K562 (cell line): ENCODE measurements around the gene CS. TPM values are rescaled to one million over a fixed set of nuclear protein-coding genes. Genes with fewer than 3 reads are reported as not detected.

Source experiments
- ATF7 ChIP-seq: fragments of 450-650 bp; IDR thresholded peaks from 2 replicates; pipeline ENCODE4 v1.7.1; 2014; ENCODE audit warnings: mild to moderate bottlenecking, moderate library complexity
- BACH1 ChIP-seq: fragments of 200-800 bp; sonication (Bioruptor generic); IDR thresholded peaks from 2 replicates; pipeline ENCODE4 v1.6.1; 2016; ENCODE audit warnings: missing genetic modification characterization, missing compliant biosample characterization
- CEBPG ChIP-seq, 3 experiments: fragments of 200-800 bp in 1 of 3; sonication (Bioruptor generic) in 1 of 3; sonication (generic) in 1 of 3; formaldehyde crosslinking in 1 of 3; IDR thresholded peaks in 2 of 3; conservative IDR thresholded peaks in 1 of 3; 2 replicates each; pipeline versions ENCODE4 v1.6.1 to v1.8.0; 2016 to 2022; ENCODE audit warnings: missing compliant biosample characterization in 2 of 3, missing genetic modification characterization in 2 of 3, mild to moderate bottlenecking in 1 of 3, missing genetic modification reagents in 1 of 3
- DNMT1 ChIP-seq: fragments of 450-650 bp; IDR thresholded peaks from 2 replicates; pipeline ENCODE4 v1.6.1; 2016; ENCODE audit warnings: antibody characterized with exemption, mild to moderate bottlenecking
- EGR1 ChIP-seq: fragments of 450-650 bp; conservative IDR thresholded peaks from 2 replicates; pipeline ENCODE4 v1.6.1; 2017; ENCODE audit warnings: mild to moderate bottlenecking
- FOXJ2 ChIP-seq: fragments of 200-800 bp; sonication (Bioruptor generic); IDR thresholded peaks from 2 replicates; pipeline ENCODE4 v1.6.1; 2016; ENCODE audit warnings: missing genetic modification characterization, missing compliant biosample characterization
- FOXK1 ChIP-seq: sonication (generic); formaldehyde crosslinking; IDR thresholded peaks from 2 replicates; pipeline ENCODE4 v1.8.0; 2022; ENCODE audit warnings: missing genetic modification reagents, mild to moderate bottlenecking, borderline replicate concordance
- KAT2B ChIP-seq: IDR thresholded peaks from one replicate; pipeline ENCODE4 v1.6.1; 2012; ENCODE audit warnings: low read depth, mild to moderate bottlenecking, control low read depth, inconsistent platforms, low read length, moderate library complexity
- KLF10 ChIP-seq: fragments of 250-450 bp; sonication (Bioruptor Pico); IDR thresholded peaks from 2 replicates; pipeline ENCODE4 v1.6.1; 2021; ENCODE audit warnings: matching md5 sums
- LARP7 ChIP-seq: fragments of 450-650 bp; IDR thresholded peaks from 2 replicates; pipeline ENCODE4 v1.6.1; 2016
- LEF1 ChIP-seq: fragments of 450-650 bp; IDR thresholded peaks from 2 replicates; pipeline ENCODE4 v1.6.1; 2016; ENCODE audit warnings: mild to moderate bottlenecking
- MBD2 ChIP-seq: sonication (generic); IDR thresholded peaks from 2 replicates; pipeline ENCODE4 v1.6.1; 2016; ENCODE audit warnings: low read depth, borderline replicate concordance
- MCM2 ChIP-seq: fragments of 450-650 bp; IDR thresholded peaks from 2 replicates; pipeline ENCODE4 v1.6.1; 2017; ENCODE audit warnings: low read depth, mild to moderate bottlenecking
- NR2C2 ChIP-seq, 2 experiments: fragments of 200-800 bp in 1 of 2; sonication (Bioruptor generic) in 1 of 2; sonication (generic) in 1 of 2; formaldehyde crosslinking in 1 of 2; IDR thresholded peaks; 2 replicates each; pipeline versions ENCODE4 v1.6.1 to v1.8.0; 2016 to 2022; ENCODE audit warnings: mild to moderate bottlenecking in 1 of 2, missing compliant biosample characterization in 1 of 2, missing genetic modification characterization in 1 of 2, missing genetic modification reagents in 1 of 2
- POLR2A ChIP-seq: fragments of 450-650 bp; conservative IDR thresholded peaks from 2 replicates; pipeline ENCODE4 v1.6.1; 2016
- SMARCB1 ChIP-seq: IDR thresholded peaks from 2 replicates; pipeline ENCODE4 v1.6.1; 2011; ENCODE audit warnings: improper control_type of control experiment, low read depth; ENCODE audit not compliant: insufficient read length
- SMARCE1 ChIP-seq: fragments of 450-650 bp; IDR thresholded peaks from 2 replicates; pipeline ENCODE4 v1.7.1; 2016; ENCODE audit warnings: mild to moderate bottlenecking
- XRCC3 ChIP-seq: fragments of 450-650 bp; IDR thresholded peaks from 2 replicates; pipeline ENCODE4 v1.6.1; 2017; ENCODE audit warnings: mild to moderate bottlenecking, moderate library complexity
- ZNF165 ChIP-seq: fragments of 250-450 bp; sonication (Bioruptor Pico); IDR thresholded peaks from 2 replicates; pipeline ENCODE4 v1.4.0; 2020; ENCODE audit warnings: borderline replicate concordance
- ZNF785 ChIP-seq: fragments of 250-450 bp; sonication (Bioruptor Pico); IDR thresholded peaks from 2 replicates; pipeline ENCODE4 v1.4.0; 2020; ENCODE audit warnings: mild to moderate bottlenecking
- polyA plus RNA-seq, 8 experiments: library from polyadenylated mRNA; depleted of rRNA in 4 of 8; stranded (reverse) in 5 of 8; unstranded in 3 of 8; fragments of >200 nt; fragmentation: Nextera tagmentation in 2 of 8; fragmentation: Illumina TruSeq in 1 of 8; extraction: Ambion mirVana in 2 of 8; extraction: Trizol in 1 of 8; gene quantifications; 2 replicates each; pipeline versions ENCODE4 v1.2.1 to v1.2.3, GENCODE V29; 2011 to 2014; ENCODE audit warnings: inconsistent platforms in 1 of 8, missing spikeins in 1 of 8
- total RNA-seq, 7 experiments: library from RNA; depleted of rRNA in 6 of 7; stranded (reverse); fragments of >200 nt in 6 of 7; fragmentation: Illumina TruSeq in 2 of 7; extraction: Trizol in 2 of 7; gene quantifications; 2 replicates each; pipeline versions ENCODE4 v1.2.1 to v1.2.3, GENCODE V29; 2011 to 2021; ENCODE audit warnings: low replicate concordance in 1 of 7
- TF ChIP-seq, protein P1 (sequence below): fragments of 450-650 bp; formaldehyde crosslinking; IDR thresholded peaks from 2 replicates; pipeline ENCODE4 v1.4.0; 2020; ENCODE audit warnings: mild to moderate bottlenecking, moderate library complexity
- TF ChIP-seq, protein P2 (sequence below), 3 experiments: fragments of 200-800 bp in 1 of 3; sonication (Bioruptor generic) in 1 of 3; sonication (generic) in 1 of 3; formaldehyde crosslinking in 1 of 3; IDR thresholded peaks; 2 replicates each; pipeline versions ENCODE4 v1.6.1 to v1.8.0; 2016 to 2022; ENCODE audit warnings: mild to moderate bottlenecking in 2 of 3, missing compliant biosample characterization in 2 of 3, missing genetic modification characterization in 2 of 3, missing genetic modification reagents in 1 of 3
- TF ChIP-seq, protein P3 (sequence below): sonication (generic); formaldehyde crosslinking; IDR thresholded peaks from 2 replicates; pipeline ENCODE4 v1.8.0; 2022; ENCODE audit warnings: mild to moderate bottlenecking, missing genetic modification reagents
- TF ChIP-seq, protein P4 (sequence below): fragments of 250-450 bp; sonication (Bioruptor Pico); IDR thresholded peaks from 2 replicates; pipeline ENCODE4 v1.4.0; 2020; ENCODE audit warnings: borderline replicate concordance

CS gene
- total and polyA plus RNA-seq, 9 of the 15 experiments (the other 6 are each of a cell fraction or from before 2014, with no cell fraction given) = 99.9 to 390 (median 149) TPM

DNA sequence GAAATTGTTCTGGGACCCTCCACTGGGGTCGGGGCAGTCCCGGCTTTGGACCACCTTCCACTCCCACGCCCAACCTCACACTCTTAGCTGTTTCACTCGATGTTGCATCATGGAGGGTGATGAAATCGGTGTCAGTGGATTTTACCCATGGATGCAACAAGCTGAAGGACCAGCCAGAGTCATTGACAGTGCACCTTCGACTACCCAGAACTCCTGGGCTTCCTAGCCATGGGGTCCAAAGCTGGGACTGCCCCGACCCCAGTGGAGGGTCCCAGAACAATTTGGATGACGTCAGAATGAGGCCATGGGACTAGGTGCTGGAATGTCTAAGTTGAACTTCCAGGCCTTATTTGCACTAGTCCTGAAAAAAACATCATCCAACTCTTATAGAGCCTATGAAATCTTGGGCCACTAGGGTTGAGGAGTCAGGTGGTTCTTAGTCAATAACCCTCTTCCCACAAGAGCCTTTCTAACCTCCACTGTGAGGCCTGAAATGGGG is 37.7 kb upstream of the CS start (continued):
- TF ChIP-seq FOXJ2 (no peak), MBD2 (no peak), ZNF165 (CRISPR knock-in tag) (no peak), SMARCE1 (no peak), FOXK1 (CRISPR knock-in tag) (no peak), ATF7 (peak; percentile 92), SMARCB1 (no peak), KAT2B (no peak), BACH1 (tag) (peak; percentile 81), ZNF785 (CRISPR knock-in tag) (no peak), MCM2 (no peak), POLR2A (no peak), LEF1 (no peak), CEBPG (CRISPR knock-in tag; IDR thresholded peaks at IDR 0.05) (peak; percentile 98), CEBPG (tag; conservative IDR thresholded peaks at IDR 0.05 in 1 of 2, IDR thresholded peaks at IDR 0.05 in 1 of 2) (peak; percentile 95 to 99), DNMT1 (no peak), KLF10 (no peak), LARP7 (no peak), NR2C2 (CRISPR knock-in tag; IDR thresholded peaks at IDR 0.05) (no peak), NR2C2 (tag; IDR thresholded peaks at IDR 0.05) (no peak), XRCC3 (no peak), EGR1 (no peak; the same call in 1 of the 2 replicates)
- TF ChIP-seq, protein P1, sequence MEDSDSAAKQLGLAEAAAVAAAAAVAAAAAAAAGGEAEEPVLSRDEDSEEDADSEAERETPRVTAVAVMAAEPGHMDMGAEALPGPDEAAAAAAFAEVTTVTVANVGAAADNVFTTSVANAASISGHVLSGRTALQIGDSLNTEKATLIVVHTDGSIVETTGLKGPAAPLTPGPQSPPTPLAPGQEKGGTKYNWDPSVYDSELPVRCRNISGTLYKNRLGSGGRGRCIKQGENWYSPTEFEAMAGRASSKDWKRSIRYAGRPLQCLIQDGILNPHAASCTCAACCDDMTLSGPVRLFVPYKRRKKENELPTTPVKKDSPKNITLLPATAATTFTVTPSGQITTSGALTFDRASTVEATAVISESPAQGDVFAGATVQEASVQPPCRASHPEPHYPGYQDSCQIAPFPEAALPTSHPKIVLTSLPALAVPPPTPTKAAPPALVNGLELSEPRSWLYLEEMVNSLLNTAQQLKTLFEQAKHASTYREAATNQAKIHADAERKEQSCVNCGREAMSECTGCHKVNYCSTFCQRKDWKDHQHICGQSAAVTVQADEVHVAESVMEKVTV = 0 out of 2 replicates have a peak, but pooled peaks have one; percentile 12
- TF ChIP-seq, protein P2, sequence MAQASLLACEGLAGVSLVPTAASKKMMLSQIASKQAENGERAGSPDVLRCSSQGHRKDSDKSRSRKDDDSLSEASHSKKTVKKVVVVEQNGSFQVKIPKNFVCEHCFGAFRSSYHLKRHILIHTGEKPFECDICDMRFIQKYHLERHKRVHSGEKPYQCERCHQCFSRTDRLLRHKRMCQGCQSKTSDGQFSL (CRISPR knock-in tag; IDR thresholded peaks at IDR 0.05) = no peak
- TF ChIP-seq, protein P2 (tag; IDR thresholded peaks at IDR 0.05) = no peak
- TF ChIP-seq, protein P3, sequence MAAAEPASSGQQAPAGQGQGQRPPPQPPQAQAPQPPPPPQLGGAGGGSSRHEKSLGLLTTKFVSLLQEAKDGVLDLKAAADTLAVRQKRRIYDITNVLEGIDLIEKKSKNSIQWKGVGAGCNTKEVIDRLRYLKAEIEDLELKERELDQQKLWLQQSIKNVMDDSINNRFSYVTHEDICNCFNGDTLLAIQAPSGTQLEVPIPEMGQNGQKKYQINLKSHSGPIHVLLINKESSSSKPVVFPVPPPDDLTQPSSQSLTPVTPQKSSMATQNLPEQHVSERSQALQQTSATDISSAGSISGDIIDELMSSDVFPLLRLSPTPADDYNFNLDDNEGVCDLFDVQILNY (CRISPR knock-in tag) = no peak
- TF ChIP-seq, protein P4, sequence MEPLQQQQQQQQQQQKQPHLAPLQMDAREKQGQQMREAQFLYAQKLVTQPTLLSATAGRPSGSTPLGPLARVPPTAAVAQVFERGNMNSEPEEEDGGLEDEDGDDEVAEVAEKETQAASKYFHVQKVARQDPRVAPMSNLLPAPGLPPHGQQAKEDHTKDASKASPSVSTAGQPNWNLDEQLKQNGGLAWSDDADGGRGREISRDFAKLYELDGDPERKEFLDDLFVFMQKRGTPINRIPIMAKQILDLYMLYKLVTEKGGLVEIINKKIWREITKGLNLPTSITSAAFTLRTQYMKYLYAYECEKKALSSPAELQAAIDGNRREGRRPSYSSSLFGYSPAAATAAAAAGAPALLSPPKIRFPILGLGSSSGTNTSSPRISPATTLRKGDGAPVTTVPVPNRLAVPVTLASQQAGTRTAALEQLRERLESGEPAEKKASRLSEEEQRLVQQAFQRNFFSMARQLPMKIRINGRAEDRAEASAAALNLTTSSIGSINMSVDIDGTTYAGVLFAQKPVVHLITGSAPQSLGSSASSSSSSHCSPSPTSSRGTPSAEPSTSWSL (CRISPR knock-in tag) = no peak
